ENCODE data around the gene FHOD3.

The FHOD3 gene

DNA sequence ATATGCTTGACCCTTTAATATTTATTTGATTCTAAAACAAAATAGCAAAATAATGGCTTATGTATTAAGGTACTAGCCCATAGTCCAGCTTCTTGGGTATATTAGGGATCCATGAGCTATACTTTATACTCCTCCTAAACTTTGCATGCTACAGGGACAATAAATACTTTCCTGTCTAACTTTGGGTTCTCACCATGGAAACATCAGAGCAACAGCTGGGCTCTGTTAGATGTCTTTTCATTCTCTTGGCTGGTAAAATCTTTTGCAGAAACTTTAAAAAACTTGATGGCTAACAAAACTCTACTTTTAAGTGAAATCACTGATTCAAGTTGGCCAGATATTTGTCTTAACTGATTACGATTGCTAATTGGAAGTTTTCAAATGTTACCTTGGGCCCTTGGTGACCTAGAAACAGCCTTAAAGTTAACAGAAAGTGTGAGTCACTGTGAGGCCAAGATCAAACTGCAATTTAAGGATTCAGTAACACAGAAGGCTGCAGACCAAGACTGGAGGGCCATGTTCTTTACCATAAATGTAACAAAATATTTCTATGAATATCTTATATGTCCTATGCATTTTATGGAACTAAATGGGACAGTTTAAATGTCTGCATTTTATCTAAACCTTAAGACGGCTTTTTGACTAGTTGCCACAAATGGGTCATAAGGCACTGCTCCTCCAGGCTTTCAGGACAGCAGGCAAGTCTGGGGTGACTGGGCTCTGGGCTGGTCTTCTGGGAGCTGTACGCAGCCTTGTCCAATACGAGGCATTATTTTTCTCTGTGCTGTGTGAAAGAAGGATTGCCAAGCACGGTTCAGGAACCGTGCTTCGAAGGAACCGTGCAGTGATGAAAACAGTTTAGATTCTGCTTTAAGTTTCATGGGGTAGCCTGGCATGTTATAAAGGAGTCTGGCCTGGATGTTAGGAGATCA, 342.8 kb downstream of the FHOD3 start:
- no peak for FAIRE-seq

DNA sequence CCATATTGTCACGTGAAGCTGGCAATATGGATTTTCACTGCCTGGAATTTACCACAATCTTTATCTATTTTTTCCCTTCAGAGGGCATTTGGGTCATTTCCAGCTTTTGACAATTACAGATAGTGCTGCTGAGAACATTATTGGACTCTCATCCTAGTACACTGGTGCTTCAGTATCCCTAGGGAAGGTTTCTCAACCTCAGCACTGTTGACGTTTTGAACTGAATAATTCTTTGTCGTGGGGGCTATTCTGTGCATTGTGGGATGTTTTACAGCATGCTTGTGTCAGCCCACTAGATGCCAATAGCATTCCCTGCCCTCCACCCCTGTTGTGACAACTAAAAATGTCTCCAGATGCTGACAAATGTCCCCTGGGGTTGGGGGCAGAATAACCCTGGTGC, 345.5 kb downstream of the FHOD3 start:
- no peak for FAIRE-seq

DNA sequence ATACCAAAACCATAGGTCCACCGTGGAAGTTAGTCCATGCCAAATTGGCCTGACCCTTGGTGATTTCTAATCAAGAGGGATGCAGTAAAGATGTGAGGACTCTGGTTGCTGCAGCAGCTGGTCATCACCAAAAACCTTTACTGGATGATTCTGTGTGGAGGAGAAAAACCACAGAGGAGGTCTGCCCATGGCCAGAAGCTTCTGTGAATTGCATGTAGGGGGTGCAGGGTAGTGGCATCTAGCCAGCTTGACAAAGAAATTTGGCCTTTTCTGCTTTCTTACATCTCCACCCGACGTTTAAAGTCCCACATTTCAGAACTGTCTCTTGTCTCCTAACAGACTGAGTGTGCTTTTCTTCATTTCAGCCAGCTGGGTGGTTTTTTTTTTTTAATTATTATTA, 351.3 kb downstream of the FHOD3 start:
- no peak for FAIRE-seq

DNA sequence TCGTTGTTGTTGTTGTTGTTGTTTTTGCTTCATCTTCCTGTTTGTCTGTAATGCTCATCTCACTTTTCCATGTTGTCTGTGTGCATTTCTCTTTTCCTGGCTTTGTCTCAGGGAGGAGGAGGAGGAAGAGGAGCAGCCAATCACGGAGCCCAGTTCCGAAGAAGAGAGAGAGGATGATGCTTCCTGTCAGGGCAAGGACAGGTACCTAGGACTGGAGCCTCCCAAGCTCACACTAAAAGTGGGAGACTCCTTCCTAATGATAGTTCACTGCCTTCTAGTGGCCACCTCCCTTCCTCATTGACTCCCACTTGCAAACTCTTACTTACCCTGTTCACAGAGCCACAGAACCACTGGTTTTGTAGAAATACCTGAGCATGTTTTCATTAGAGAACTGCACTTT, 351.7 kb downstream of the FHOD3 start:
- FAIRE-seq, result no peak

DNA sequence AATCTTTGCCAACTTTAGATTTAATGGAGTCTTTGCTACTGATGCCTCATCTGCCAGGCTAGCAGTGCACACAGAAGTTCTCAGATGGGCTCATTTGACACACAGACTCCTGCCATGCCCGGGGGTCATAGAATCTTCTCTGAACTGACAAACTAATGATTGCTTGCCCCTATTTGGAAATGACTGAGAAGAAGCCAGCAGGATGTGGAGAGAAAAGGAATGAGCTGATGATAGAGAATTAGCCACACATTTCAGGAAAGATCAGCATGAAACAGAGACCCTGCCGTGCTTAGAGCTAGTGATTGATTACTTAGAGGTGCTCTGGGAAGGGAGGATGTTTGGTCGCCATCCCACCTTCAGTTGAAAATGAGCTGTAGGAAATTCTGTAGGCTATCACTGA, 352.8 kb downstream of the FHOD3 start:
- no peak for FAIRE-seq

DNA sequence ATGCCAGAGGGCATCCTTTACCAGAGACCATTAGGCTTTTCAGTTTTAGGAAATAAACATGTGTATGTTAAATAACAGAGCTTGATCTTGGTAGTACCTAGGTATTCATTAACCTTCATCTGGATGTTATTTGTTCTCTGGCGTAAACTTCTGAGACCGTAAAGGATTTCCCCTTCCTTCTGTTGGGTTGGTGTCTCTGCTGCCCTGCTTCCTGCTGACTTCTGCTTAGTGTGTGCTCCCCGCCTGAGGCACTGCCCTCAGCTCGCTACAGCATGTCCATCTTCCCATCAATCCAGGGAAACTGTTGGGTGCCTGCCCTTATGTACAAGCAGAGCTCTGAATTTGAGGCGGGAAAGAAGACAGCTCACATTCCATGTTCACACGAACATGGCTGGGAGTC, 353.4 kb downstream of the FHOD3 start:
- no peak for FAIRE-seq

DNA sequence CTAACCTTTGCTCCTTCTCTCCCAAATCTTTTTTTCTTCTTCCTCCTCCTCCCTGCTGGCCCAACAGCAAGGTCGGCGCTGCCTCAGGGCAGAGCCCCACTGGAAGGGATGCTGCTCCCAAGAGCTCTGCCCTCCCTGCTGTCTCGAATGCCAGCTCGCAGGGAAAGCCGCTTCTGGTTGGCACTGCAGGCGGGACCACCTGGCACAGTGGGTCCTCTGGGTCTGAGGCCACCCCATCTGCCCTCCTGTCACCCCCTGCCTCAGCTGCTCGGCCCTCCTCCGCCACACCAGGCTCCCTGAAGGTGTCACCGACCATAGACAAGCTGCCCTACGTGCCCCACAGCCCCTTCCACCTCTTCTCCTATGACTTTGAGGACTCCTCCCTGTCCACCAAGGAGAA, 355.0 kb downstream of the FHOD3 start:
- no peak for FAIRE-seq

DNA sequence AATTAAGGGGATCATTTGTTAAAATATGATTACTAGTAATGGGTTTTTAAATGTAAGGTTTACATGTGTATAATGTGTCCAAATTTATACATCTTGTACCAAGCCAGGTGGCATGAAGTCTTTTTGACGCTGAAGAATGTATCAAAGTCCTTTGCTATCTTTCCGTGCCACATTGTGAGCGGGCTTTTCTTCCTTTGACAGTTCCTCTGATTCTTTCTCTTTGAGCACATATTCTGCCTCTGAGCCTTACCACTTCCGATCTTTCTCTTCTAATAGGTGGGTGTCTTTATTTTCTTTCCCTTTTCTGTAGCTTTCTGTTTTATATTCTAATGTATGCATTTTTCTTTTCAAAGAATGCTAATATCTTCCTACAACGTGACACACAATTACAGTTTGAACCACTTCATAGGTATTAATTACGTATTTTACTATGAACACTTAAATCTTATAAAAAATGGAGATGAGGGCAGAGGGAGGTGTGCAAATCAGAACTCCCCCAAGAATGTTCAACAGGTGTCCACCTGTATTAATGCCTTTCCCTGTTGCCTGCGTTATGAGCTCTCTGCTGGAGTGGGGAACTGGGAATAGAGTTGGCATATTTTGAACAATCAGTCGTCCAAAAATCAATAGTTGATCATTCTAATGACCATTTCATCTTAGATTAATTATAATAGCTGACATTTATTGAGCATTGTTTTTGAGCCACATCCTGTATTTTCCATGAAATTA, 355.8 kb downstream of the FHOD3 start:
- FAIRE-seq, result no peak

DNA sequence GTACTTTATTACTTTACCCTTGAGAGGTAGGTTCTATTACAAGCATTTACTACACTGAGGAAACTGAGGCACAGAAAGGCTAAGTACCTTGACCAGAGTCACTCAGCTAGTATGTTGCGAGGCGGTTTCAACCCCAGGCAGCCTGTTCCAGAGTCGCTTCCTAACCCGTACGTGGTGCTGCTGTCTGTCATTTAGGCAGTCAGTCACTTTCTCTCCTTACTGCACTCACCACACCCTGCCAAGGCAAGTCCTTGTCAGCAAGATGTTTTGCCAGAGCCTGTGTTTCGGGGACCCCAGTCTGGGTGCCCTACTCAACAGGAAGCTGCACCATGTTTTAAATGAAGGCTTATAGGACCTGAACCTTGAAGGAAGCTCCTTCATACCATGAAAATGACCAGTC, 356.4 kb downstream of the FHOD3 start:
- no peak for FAIRE-seq

DNA sequence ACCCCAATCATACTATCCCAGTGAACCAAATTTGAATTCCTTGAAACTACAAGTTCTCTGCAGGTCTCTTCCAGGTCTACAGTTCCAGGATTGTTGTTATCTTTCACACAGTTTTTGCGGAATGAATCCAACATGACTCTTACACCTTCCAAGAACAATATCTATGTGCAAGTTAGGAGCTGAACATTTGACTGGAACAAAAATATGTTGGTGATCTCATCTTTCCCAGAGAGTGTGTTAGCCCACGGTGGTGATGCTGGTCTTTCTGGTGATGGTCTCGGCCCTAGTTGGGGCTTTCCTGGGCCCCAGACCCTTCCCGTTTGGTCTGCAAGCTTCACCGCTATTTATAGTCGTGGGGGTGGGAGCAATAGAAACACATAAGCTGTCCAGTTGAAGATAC, 357.6 kb downstream of the FHOD3 start:
- no peak for FAIRE-seq

DNA sequence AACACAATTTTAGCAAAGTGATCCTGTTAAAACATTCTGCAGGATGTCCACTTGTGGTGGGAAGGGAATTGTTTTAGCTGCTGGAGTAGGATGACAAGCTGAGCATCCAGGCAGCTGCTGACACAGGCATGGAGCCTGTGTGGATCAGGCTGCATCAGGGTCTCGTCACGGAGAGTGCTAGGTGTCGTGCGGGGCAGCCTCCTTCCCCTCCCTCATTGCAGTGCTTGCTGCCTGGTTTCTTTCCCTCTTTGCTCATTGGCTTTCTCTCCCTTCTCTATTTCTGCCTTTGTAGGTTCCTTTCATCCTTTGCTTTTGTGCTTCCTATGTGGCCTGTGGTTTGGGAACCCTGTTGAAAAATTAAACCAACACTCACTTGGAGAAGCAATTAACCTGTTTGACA, 358.4 kb downstream of the FHOD3 start:
- no peak for FAIRE-seq

DNA sequence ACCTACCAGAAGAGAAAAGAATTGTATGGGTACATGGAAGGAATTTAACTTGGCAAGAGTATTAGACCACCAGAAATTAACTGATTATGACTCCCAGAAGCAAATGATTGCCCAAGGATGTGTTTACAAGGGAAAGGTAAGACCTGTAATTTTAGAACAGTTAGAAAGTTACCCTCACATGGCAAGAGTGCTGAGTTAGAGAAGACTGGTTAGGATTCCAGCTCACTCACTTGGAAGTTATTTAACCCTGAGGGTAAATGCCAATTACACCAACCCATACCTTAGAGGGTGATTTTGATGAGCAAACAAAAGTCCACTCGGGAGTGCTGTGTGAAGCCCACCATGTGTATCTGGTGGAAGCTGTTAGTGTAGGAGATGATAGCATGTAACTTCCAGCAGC, 361.1 kb downstream of the FHOD3 start:
- no peak for FAIRE-seq

DNA sequence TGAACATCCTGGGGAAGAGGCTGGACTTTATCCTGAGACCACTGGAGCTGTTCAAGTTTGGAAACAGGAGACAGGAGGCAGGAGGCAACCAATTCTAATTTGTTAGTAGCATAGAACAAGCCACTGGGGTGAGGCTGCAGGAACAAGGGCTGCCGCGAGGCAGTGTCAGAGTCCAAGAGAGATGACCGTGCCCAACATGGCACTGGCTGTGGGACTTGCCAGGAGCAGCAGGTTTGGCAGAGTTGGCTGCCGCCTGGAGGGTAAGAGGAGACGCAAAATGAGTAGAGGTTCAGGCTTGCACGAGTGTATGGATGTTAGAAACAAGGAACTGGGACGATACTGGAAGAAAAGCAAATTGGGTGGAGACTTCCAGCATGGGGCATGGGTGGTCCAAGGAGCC, 362.8 kb downstream of the FHOD3 start:
- FAIRE-seq, result no peak

DNA sequence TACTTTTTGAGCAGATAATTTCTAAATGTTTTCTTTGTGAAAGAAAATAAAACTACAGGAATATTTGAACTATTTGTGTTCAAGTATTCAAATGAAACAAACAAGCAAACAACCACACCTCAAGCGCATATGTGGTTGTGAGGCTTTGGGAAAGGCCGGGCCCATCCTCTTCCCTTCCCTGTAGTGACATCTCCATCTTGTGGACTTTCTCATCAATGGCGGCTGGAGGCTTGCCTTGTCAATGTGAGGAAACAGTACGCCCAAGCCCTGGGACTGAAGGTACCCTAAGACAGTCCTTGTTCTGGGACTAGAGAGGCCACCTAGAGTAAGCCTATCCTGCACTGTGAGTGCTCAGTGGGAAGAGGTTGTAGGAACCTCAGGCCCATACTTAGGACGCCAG, 364.5 kb downstream of the FHOD3 start:
- no peak for FAIRE-seq

DNA sequence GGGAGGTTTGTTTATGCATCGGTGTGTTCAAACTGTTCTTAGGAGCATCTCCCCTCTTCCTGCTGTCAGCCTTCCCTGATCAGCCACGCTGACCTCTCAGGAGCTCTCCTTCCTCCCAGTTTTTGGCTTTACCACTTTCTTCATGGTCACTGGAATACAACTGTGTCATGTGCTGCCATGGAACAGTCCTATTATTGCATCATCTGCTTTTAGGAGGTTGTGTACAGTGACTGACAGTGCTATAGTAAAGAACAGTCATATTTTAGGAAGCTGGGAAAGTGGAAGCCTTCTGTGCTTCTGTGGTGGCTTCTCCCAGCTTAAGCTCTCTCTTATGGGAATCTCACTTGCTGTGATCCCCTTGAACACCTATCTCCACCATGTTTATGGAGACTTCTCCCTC, 365.8 kb downstream of the FHOD3 start:
- no peak for FAIRE-seq

DNA sequence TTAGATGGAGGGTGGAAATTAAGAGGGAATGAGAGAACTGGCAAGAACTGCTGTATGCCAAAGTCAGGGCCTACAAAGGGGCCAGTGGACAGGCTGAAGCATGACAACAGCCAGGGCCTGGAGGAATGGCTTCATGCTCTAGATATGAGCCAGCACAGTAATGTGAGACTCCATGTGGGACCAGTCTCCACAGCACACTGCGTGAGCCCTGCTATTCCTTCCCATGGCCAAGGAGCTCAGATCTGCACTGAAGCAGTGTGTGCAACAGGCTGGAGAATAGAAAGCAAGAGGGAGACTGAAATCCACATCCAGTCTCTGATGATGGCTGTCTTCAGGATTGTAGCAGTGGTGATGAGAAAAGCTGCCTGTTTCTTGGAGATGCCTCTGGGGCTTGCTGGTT, 368.4 kb downstream of the FHOD3 start:
- FAIRE-seq, result no peak

DNA sequence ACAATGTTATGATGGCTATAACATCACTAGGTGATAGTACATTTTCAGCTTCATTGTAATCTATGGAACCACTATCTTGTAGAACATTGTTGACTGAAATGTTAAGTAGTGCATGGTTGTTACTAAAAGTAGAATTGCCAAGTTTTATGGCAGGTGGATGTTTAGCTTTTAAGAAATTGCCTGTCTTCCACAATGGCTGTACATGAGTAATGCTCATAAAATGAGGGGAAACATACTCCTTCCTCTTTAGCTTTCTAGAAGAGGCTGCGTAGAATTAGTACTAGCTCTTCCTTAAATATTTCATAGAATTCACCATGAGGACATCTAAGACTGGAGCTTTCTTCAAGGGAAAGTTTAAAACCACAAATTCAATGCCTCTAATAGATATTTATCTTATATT, 370.3 kb downstream of the FHOD3 start:
- FAIRE-seq, result no peak

DNA sequence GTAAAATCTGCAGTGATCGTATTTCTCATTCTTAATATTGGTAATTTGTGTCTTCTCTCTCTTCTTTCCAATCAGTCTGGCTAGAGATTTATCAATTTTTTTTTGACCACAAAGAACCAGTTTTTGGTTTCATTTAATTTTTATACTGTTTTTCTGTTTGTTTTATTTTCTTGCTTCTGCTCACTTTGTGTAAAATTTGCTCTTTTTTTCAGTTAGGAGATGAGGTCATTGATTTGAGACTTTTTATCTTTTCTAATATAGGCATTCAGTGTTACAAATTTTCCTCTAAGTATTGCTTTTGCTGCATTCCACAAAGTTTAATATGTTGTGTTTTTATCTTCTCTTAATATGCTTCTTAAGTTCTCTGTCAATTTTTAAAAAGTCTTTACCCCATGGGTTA, 370.8 kb downstream of the FHOD3 start:
- FAIRE-seq, result no peak

DNA sequence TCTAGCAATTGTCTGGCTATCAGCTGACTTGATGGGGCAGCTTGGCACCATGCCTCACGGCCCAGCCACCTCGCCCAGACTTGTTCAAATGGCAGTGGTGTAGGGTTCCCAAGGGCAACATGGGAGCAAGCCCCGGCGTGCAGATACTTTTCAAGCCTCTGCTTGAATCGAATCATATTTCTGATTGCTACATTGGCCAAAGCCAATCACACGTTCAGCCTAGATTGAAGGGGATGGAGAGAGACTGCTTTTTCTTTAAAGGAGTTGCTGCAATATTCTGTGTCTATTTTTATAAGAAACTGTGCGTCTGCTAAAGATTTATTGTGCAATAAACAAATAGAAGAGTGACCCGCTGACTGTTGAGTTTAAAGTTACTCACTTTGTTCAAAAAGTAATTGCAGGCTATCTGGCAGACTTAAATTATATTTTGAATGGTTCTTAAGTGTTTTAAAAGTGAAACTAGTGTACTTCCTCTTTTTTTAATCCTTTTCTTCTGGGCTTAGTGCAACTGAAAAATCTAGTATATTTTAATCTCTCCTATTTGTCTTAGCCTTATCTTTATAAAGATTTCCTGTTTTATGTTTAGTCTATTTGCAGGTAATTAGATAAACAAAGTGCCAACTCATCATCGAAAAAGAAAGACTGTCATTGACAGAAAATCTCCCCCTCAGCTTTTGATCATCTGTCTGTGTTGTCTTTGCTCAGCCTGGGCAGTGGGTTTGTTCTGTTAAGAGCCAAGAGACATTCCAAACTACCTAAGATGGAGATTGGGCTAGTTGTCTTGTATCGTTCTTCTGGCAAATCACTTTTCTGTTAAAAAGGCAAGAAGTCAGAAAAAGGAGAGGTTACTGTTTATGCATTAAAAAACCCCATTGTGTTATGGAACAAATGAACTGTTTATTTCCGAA, 375.2 kb downstream of the FHOD3 start:
- FAIRE-seq, result no peak

DNA sequence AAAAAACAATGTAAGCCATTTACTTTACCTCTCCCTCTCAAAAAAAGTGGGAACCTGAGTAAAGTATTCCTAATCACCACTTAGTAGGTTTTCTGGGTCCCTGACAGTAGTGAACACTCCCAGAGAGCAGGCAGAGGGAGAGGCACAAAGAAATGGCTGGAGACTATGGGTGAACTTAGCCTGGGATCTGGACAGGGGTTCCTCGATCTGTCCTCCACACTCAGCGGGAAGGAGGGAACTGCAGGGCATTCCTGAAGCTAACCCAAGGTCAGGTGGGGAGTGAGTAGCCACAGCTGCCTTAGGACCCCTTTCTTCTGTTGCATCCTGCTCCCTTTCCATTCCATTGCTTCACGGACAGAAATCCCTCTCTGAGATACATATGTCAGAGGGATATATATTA, 375.9 kb downstream of the FHOD3 start:
- no peak for FAIRE-seq

DNA sequence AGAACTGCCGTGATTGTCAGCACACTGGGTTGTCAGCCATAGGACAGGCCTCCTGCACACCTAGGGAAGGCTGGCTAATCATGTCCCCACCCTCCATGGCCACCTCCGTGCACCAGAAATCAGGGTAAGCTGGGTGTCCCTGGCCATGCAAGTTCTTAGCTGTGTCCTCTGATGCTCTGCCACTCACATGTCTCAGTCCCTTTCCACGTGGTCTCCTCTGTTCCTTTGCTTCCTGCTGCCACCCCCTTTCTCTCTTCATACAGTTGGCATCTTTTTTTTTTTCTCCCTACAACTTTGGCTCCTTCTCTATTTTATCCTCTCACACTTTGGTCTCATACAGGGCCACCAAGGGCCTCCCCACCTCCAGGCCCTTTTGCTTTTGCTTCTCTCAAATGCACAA, 377.6 kb downstream of the FHOD3 start:
- no peak for FAIRE-seq

DNA sequence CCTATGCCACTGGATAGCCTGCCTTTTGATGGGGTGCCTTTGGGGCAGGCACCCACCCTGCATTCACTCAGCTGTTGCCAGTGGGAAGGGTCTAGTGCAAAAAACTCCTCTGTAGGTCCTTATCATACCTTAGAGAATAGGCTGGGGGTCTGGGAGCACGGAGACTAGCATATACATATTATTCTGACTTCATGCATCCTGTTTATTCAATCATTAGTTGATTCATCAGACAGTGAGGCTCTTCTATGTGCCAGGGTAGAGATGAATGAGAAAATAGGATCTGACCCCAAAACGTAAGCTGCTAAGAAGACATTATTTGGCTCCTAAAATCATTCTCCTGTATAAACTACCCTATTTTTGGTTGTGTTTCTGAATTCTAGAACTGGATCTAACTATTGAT, 378.0 kb downstream of the FHOD3 start:
- no peak for FAIRE-seq

DNA sequence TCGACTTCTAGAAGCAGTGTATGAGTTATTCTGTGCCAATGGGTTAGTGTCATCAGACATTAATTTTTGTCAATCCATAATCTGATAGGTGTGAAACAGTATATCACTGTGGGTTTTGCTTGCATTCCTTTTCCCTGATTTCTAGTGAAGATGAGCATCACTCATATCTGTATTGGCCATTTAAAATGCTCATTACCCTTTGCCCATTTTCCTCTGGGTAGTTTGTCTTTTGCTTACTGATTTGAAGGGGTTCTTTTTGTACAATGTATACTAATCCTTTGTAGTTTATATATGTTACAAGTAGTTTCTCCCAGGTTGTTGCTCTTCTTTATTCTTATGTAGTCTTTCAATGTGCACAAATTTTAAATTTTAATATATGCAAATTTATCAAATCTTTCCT, 379.1 kb downstream of the FHOD3 start:
- no peak for FAIRE-seq

Measured in G401.6 (cell line).